Measurements from ENCODE around the gene ESPN.

The ESPN gene

GRCh38 chr1:6510493-6510892, 85.9 kb downstream of the ESPN start:
- Histone ChIP-seq H3K36me3 (no peaks in the 10 kb centered on the region), H3K27me3 (no peaks in the 10 kb centered on the region), H3K9me3 (no peaks in the 10 kb centered on the region), H3K4me3 (ENCODE audit: low read depth, low read length) (no peak overlapping the region), H3K4me1 (peaks cover 34% of the 10 kb centered on the region)
- no peak for DNase-seq
- no peak for TF ChIP-seq CTCF (IDR thresholded peaks at IDR 0.05; ENCODE audit: low read depth, low read length)

Measured in BE2C (cell line).